ENCODE results near the gene CHST13.
"Not testable (repeated sequence)": the region's sequence is repeated elsewhere in the genome, so short reads cannot be mapped to it uniquely, and the experiment has no call there.

Gene CHST13

GRCh38 chr3:126557761-126558160 lies 33.8 kb downstream of the CHST13 start:
- no peak for DNase-seq

DNA sequence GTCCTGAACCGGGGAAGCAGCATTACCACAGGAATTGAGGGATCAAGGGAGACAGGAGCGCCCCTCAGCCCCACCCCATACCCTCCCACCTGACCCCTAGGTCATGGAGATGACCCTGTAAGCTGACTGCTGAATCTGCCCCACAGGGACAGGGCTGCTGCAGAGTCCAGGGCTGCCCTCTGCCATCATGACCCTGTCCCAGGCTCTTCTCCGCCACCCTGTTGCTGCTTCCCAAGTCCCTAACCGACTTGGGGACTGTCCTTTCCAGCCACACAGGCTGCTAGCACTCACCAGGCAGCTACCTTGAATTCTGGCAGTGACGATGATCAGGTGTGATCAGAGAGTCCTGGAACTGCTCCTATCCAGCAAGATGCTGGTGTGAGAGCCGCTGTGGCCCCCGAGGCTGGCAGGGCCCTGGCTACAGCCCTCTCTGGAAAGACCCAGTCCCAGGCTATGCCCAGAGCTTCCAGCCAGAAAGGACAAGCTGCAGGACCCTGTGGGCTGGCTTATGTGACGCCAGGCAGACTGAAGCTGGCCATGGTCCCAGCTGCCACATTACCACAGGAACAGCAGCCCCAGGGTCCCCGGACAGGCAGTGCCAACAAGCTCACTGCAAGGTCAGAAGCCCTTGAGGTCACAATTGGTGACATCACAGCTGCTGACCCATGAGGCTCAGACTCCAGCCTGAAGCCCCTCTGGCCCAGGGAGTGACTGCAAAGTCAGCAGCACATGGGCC lies 34.5 kb downstream of the CHST13 start, which contains the start of gene C3orf22:
Gene C3orf22, minus strand, starts transcription at position 597 of the 736 bp plus-strand sequence. CDS start 5,542 bp downstream, outside the sequence.
- DNase-seq, result no peak

DNA sequence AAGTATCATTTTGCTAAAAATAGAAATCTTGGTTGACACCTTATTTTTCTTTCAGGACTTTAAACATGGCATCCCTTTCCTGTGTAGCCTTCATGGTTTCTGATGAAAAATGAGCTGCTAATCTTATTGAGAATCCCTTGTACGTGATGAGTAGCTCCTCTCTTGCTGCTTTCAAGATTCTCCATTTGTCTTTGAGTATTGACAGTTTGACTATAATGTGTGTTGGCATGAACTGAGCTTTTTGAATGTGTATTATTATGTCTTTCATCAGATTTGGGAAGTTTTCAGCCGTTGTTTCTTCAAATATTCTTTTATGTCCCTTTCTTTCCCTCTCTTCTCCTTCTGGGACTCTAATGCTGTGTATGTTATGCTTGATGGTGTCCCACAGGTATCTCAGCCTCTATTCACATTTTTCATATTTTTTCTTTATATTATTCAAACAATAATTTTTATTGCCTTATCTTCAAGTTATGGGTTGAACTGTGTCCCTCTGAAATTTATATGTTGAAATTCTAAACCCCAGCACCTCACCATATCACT lies 38.9 kb downstream of the CHST13 start:
- no peak for DNase-seq

DNA sequence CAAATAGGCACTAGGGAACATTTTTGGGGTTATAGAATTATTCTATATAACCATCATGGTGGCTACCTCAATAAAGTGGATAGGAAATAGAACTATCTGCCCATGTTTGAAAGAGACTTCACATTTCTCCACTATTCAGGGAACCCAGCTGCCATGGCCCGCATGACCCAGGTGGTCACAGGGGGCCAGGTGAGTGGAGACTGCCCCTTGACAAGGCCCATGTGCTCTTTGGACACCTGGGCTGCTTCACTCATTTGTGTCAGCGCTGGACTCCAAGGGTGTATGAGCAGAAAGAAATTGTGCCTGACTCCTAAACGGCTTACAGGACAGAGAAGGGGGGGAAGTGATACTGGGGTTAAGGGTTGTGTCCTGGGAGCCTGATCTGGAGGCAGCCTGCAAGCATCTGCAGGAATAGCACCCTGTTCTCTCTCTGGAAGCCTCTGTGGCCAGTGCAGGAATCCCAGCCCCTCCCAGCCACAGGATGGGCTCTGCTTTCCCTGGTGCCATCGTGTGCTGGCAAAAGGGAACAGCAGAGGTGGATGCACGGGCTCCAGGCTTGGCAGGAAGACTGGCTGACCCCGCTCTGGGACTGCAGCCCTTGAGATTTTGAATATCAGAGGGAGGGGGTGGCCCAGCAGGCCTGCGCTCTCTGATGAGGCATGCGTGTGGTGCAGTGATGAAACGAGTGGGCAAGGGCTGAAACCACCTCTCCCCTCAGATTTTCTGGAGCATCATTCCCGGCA lies 43.9 kb downstream of the CHST13 start:
- no peak for DNase-seq

- no peak for DNase-seq
Observed at GRCh38 chr3:126568776-126569342, 44.9 kb downstream of the CHST13 start.

GRCh38 chr3:126569390-126569975 lies 45.5 kb downstream of the CHST13 start:
- no peak for DNase-seq

DNA sequence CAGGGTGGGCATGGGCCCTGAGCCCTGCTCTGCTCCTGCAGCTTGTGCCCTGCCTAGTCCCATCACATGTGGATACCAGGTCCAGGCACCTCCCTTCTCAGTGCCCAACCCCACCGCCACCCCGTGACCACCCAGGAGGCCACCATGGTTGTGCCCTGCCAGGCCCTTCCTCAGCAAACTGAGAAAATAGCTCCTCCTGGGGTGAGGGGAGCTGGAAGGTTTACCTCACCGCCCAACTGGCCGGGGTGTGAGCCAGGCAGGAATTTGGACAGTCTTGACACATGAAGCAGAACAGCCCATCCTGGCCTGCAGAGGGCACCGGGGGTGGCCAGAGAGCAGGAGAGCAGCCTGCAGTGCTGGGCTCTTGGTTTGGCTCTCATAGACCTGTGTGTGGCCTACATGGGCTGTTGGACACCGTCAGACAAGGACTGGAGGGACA lies 46.2 kb downstream of the CHST13 start:
- no peak for DNase-seq

DNA sequence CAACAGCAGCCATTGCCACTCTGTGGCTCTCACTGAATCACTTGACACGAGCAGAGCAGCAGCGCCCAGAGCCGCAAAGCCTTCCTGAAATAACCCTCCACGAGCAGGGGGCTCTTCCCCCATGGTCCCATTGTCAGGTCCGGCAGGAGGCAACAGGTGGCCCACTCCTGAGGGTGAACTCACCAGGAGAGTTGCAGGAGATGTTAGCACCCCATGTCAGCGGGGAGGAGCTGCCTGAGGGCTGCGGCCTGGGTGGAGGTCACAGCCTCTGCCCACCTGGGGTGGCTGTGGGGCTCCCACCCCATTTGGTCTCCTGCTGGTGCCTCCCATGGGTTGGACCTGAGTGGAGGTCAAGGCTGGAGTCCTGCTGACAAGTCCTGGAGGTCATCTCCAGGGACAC lies 47.1 kb downstream of the CHST13 start:
- no peak for DNase-seq

DNA sequence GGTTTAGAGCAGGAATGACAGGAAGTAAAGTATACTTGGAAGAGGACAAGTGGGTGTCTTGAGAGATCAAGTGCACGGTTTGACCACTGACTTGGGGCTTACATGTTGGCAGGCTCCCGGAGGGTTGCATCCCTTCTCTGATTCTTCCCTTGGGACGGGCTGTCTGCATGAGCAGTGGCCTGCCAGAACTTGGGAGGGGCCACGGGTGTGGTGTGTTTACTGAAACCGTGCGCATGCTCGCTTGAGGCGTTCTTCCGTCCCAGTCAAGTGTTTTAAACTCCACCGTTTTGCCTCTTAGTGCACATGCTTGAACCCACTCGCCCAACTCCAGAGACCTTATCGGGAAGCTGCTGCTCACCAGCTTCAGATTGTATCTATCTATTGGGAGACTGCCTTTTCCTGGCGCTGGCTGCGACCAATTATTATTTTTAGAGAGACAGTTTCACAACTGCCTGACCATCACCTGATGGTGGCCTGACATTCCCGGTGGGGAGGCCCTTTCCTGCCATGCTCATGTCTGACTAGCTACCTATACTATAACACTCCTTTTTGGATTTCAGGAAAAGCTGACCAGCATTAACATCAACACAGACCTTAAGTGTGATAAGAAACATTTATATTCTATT lies 49.6 kb downstream of the CHST13 start:
- peak; percentile 7 for DNase-seq

- no peak for DNase-seq
Observed at GRCh38 chr3:126577261-126577660, 53.3 kb downstream of the CHST13 start.

DNA sequence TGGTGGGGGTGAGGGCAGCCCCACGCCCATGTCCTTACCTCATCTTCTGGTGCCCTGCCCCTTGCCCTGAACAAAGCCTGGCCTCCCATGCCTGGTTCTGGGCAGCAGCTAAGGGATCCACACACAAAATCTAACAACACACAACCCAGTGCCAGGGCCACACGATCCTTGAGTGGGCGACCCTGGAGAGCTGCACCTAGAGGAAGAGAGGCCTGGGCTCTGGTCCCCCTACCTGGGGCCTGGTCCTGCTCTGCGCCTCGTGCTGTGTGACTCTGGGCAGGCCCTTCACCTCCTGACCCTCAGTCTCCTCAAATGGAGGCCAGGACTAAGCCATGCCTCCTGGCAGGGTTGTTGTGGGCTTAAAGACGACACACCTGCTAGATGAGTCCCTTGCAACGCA lies 54.7 kb downstream of the CHST13 start:
- DNase-seq, result no peak

GRCh38 chr3:126580746-126581145 lies 56.8 kb downstream of the CHST13 start:
- no peak for DNase-seq

DNA sequence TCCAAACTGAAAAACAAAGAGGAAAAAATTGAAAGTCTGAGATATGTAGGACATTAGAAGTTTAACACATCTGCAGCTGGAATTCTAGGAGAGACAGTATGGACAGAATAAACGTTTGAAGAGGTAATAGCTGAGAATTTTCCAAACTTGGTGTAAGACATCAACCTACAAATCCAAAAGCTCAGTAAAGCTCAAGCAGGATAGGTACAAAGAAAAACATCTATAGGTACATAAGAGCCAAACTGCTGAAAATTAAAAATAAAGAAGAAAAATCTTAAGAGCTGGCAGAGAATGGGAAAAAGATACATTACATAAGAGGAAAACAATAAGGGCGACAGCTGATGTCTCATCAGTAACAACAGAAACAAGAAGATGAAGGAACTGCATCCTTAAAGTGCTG lies 57.6 kb downstream of the CHST13 start:
- no peak for DNase-seq

- DNase-seq, result no peak
Observed at GRCh38 chr3:126582311-126582710, 58.4 kb downstream of the CHST13 start.

DNA sequence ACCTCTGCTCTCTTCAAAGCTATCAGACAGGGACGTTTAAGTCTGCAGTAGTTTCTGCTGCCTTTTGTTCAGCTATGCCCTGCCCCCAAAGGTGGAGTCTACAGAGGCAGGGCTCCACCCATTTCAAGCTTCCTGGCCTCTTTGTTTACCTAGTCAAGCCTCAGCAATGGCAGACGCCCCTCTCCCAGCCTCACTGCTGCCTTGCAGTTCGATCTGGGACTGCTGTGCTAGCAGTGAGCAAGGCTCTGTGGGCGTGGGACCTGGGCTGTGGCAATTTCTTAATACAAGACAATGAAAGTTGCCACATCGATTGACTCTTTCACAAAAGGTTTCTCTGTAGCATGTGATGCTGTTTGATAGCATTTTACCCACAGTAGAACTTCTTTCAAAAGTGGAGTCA lies 67.6 kb downstream of the CHST13 start:
- not testable (repeated sequence) for DNase-seq

All from DMS153 (cell line).